NCI-H345 treated with DMSO at 0.1 percent for 48 hours (cell line): Measurements from ENCODE around the gene CHSY1.

Source experiments
- DNase-seq: peaks from one replicate; lab custom pipeline; 2025; ENCODE audit not compliant: unreplicated experiment; lab: John Stamatoyannopoulos, UW

CHSY1 gene

GRCh38 chr15:101173233-101174119 is 78.4 kb downstream of the CHSY1 start:
- no peak for DNase-seq

- no peak for DNase-seq
These were observed 79.3 kb downstream of the CHSY1 start for GRCh38 chr15:101172501-101173071.

- DNase-seq = no peak
These were observed 79.9 kb downstream of the CHSY1 start for GRCh38 chr15:101171954-101172353.

- DNase-seq = no peak
These were observed 81.1 kb downstream of the CHSY1 start for GRCh38 chr15:101170568-101171350.

- DNase-seq = no peak
These were observed 82.3 kb downstream of the CHSY1 start for GRCh38 chr15:101169495-101170071.

- DNase-seq = no peak
These were observed 82.9 kb downstream of the CHSY1 start for GRCh38 chr15:101168898-101169494.

- DNase-seq = no peak
These were observed 83.4 kb downstream of the CHSY1 start for GRCh38 chr15:101168463-101168824.

GRCh38 chr15:101167753-101168462 is 83.9 kb downstream of the CHSY1 start:
- no peak for DNase-seq

GRCh38 chr15:101167411-101167752 is 84.5 kb downstream of the CHSY1 start:
- no peak for DNase-seq

- no peak for DNase-seq
These were observed 85.9 kb downstream of the CHSY1 start for GRCh38 chr15:101165905-101166471.

GRCh38 chr15:101162701-101163483 is 89.0 kb downstream of the CHSY1 start:
- no peak for DNase-seq

GRCh38 chr15:101161656-101162055 is 90.2 kb downstream of the CHSY1 start:
- DNase-seq = no peak

GRCh38 chr15:101159936-101160815 is 91.7 kb downstream of the CHSY1 start:
- no peak for DNase-seq

GRCh38 chr15:101159096-101159935 is 92.5 kb downstream of the CHSY1 start:
- no peak for DNase-seq

GRCh38 chr15:101158166-101159095 is 93.4 kb downstream of the CHSY1 start:
- no peak for DNase-seq

GRCh38 chr15:101157721-101158120 is 94.1 kb downstream of the CHSY1 start:
- no peak for DNase-seq
